Calu3 (cell line): ENCODE measurements around the gene ARVCF. TPM values are rescaled to one million over a fixed set of nuclear protein-coding genes. Genes with fewer than 3 reads are reported as not detected.
A peak's percentile ranks its signal among the peaks of the same experiment; 100 is the strongest.

Experiments
- Bru-seq: library from RNA; stranded (reverse); fragments of 400-500 nt; gene quantifications from one replicate; lab custom pipeline; 2021; lab: Mats Ljungman, UMichigan
- BruChase-seq, 2 experiments: library from RNA; stranded (reverse); fragments of 400-500 nt; gene quantifications; one replicate each; lab custom pipeline; 2021; lab: Mats Ljungman, UMichigan
- BruUV-seq: library from RNA; stranded (reverse); fragments of 400-500 nt; replicated peaks from 2 replicates; lab custom pipeline; 2021; lab: Mats Ljungman, UMichigan
- CTCF ChIA-PET: fragments of 300-600 bp; sonication (Branson Sonifier 250); formaldehyde crosslinking; loops from one replicate; lab custom pipeline; 2022; ENCODE audit warnings: antibody characterized with exemption; lab: Charles Lee
- DNase-seq: peaks from one replicate; pipeline ENCODE4 v3.0.0; 2022
- H3K27ac Mint-ChIP-seq: one replicate; pipeline ENCODE4 v1.8.0; 2022; ENCODE audit warnings: mixed read lengths; ENCODE audit not compliant: unreplicated experiment
- H3K27me3 Mint-ChIP-seq: one replicate; pipeline ENCODE4 v1.8.0; 2022; ENCODE audit warnings: mixed read lengths; ENCODE audit not compliant: unreplicated experiment
- H3K36me3 Mint-ChIP-seq: one replicate; pipeline ENCODE4 v1.8.0; 2022; ENCODE audit warnings: mild to moderate bottlenecking, moderate library complexity, mixed read lengths; ENCODE audit not compliant: insufficient read depth, unreplicated experiment
- H3K4me1 Mint-ChIP-seq: one replicate; pipeline ENCODE4 v1.8.0; 2022; ENCODE audit warnings: mild to moderate bottlenecking, low read depth, mixed read lengths; ENCODE audit not compliant: unreplicated experiment
- H3K4me3 Mint-ChIP-seq: one replicate; pipeline ENCODE4 v1.8.0; 2022; ENCODE audit warnings: mild to moderate bottlenecking, low read depth, moderate library complexity, mixed read lengths; ENCODE audit not compliant: unreplicated experiment
- H3K9me3 Mint-ChIP-seq: one replicate; pipeline ENCODE4 v1.8.0; 2022; ENCODE audit warnings: low read depth, mixed read lengths; ENCODE audit not compliant: unreplicated experiment
- intact Hi-C: fragments of 100-400 bp; cut with micrococcal nuclease; formaldehyde crosslinking; loops from one replicate; pipeline ENCODE4 v1.10.0; 2022; ENCODE audit not compliant: unreplicated experiment
- long read RNA-seq: library from polyadenylated mRNA; stranded (forward); transcript quantifications from one replicate; pipeline ENCODE4 v2.0.0, GENCODE V29; 2022
- total RNA-seq: library from RNA; stranded (reverse); gene quantifications from 2 replicates; pipeline ENCODE4 v1.2.3, GENCODE V29; 2022
- TF ChIP-seq, protein P1 (sequence below): fragments of 200-600 bp; IDR thresholded peaks from one replicate; pipeline ENCODE4 v1.8.0; 2022; ENCODE audit warnings: antibody characterized with exemption; ENCODE audit not compliant: unreplicated experiment

ARVCF gene, protein sequence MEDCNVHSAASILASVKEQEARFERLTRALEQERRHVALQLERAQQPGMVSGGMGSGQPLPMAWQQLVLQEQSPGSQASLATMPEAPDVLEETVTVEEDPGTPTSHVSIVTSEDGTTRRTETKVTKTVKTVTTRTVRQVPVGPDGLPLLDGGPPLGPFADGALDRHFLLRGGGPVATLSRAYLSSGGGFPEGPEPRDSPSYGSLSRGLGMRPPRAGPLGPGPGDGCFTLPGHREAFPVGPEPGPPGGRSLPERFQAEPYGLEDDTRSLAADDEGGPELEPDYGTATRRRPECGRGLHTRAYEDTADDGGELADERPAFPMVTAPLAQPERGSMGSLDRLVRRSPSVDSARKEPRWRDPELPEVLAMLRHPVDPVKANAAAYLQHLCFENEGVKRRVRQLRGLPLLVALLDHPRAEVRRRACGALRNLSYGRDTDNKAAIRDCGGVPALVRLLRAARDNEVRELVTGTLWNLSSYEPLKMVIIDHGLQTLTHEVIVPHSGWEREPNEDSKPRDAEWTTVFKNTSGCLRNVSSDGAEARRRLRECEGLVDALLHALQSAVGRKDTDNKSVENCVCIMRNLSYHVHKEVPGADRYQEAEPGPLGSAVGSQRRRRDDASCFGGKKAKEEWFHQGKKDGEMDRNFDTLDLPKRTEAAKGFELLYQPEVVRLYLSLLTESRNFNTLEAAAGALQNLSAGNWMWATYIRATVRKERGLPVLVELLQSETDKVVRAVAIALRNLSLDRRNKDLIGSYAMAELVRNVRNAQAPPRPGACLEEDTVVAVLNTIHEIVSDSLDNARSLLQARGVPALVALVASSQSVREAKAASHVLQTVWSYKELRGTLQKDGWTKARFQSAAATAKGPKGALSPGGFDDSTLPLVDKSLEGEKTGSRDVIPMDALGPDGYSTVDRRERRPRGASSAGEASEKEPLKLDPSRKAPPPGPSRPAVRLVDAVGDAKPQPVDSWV
- total RNA-seq (19.7 and 21.7 TPM in 2 replicates), Bru-seq, nascent RNA (percentile 40 among the genes with signal in this experiment), BruChase-seq, experiment 1, labeled RNA remaining after a 6-hour chase (percentile 41 among the genes with signal in this experiment), BruChase-seq, experiment 2, labeled RNA remaining after a 2-hour chase (percentile 52 among the genes with signal in this experiment)
- long read RNA-seq, partial matches to known transcripts = 1 of 9 reads
- long read RNA-seq, other reads (novel, unspliced or antisense) = 8 of 9 reads

DNA sequence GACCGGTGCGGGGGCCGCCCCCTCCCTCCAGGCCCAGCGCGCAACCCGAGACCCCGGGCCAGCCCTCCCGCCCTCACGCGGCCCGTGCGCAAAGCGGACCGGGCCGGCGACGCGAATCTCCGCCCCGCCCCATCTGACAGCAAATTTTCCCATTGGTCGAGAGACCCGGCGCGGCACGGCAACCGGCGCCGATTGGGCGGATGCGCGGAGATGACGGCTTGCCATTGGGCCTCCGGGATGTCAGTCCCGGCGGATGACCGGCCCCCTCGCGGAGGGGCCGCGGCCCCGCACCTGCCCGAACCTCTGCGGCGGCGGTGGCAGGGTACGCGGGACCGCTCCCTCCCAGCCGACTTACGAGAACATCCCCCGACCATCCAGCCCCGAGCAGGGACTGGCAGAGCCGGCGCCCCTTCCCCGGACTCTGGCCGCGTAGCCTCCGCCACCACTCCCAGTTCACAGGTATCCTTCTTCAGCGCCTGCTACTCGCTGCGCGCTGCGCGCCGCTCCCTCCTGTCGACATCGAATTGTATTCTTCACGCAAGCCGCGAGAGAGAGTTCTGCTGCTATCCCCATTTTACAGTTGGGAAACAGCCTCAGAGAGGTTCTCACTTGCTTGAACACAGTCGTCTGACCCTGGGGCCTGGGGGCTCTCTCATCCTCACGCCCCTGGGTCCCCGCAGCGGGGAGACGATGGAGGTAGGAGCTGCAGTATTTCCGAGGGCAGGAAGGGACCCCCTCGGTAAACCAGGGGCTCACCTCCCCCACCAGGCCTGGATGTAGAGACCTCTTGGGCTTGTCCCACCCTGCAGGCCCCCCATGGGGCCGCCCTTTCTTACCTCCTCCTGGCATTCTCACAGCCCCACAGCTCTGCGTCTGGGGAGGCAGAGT is at the start of gene ARVCF:
Gene ARVCF, minus strand, starts transcription at position 90 of the 888 bp plus-strand sequence. CDS start 26,029 bp downstream, outside the sequence.
- intact Hi-C loops = no loop called here
- Mint-ChIP-seq H3K4me1 (peaks cover 14% of the 10 kb centered on the region), H3K36me3 (peaks cover 41% of the 10 kb centered on the region), H3K27ac (peak within 1 kb of the TSS; percentile 60), H3K4me3 (peak within 1 kb of the TSS; percentile 82), H3K9me3 (no peaks in the 10 kb centered on the region), H3K27me3 (no peaks in the 10 kb centered on the region)
- peak; percentile 95 for DNase-seq
- CTCF ChIA-PET = no interaction called here
- BruUV-seq = no TSS peak
- TF ChIP-seq, protein P1, sequence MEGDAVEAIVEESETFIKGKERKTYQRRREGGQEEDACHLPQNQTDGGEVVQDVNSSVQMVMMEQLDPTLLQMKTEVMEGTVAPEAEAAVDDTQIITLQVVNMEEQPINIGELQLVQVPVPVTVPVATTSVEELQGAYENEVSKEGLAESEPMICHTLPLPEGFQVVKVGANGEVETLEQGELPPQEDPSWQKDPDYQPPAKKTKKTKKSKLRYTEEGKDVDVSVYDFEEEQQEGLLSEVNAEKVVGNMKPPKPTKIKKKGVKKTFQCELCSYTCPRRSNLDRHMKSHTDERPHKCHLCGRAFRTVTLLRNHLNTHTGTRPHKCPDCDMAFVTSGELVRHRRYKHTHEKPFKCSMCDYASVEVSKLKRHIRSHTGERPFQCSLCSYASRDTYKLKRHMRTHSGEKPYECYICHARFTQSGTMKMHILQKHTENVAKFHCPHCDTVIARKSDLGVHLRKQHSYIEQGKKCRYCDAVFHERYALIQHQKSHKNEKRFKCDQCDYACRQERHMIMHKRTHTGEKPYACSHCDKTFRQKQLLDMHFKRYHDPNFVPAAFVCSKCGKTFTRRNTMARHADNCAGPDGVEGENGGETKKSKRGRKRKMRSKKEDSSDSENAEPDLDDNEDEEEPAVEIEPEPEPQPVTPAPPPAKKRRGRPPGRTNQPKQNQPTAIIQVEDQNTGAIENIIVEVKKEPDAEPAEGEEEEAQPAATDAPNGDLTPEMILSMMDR = peak; percentile 52

DNA sequence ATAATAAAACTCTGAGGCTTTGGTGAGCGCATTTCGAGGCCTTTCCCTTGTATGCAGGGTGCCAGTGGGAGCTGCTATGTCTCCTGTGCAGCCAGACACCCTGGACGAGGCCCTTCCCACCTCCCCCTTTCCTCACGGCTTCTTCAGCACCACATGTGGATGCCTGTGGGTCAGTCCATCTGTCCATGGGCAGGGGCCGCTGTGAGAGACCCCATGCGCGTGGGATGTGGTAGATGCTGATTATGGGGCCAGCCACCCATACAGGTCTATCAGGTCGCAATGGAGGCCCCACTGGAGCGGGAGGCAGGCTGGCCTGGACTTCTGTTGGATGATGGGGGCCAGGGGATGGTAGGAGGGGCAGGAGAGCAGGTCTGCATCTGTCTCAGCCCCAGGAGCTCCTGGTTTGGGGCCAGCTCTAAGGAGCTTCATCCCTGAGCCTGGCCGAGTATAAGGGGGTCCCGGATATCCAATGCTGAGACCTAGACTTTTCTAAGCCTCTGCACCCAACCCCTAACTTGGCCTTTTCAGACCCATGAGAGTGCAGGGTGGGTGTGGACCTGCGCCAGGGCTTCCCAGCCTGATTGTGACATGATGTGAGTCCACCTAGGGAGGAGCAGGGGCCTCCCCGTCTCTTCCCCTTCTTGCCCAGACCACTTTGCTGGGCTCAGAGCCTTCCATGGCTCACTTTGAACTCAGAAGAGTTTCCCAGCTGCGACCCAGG is 49.4 kb upstream of the ARVCF start:
- DNase-seq = no peak
- CTCF ChIA-PET = no interaction called here

DNA sequence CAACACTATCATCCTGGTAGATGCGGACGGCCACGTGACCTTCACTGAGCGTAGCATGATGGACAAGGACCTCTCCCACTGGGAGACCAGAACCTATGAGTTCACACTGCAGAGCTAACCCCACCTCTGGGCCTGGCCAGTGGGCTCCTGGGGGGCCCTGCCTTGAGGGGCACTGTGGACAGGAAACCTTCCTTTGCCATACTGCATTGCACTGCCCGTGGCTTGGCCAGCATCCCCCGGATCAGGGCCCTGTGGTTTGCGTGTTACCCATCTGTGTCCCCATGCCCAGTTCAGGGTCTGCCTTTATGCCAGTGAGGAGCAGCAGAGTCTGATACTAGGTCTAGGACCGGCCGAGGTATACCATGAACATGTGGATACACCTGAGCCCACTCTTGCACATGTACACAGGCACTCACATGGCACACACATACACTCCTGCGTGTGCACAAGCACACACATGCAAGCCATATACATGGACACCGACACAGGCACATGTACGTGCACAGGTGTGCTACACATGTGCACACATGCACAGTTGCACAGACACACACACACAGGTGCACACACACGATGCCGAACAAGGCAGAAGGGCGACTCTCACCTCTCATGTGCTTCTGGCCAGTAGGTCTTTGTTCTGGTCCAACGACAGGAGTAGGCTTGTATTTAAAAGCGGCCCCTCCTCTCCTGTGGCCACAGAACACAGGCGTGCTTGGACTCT is 48.1 kb upstream of the ARVCF start:
- CTCF ChIA-PET = no interaction called here
- intact Hi-C loops = no loop called here
- Mint-ChIP-seq H3K9me3 (no peaks in the 10 kb centered on the region), H3K4me3 (no peak overlapping the region), H3K27me3 (no peaks in the 10 kb centered on the region), H3K36me3 (peaks cover 7% of the 10 kb centered on the region), H3K4me1 (no peaks in the 10 kb centered on the region), H3K27ac (no peak overlapping the region)
- BruUV-seq = no TSS peak
- DNase-seq = no peak
- TF ChIP-seq, protein P1 = no peak

More for the DNA sequence above, 49.4 kb upstream of the ARVCF start:
- Mint-ChIP-seq H3K4me1 (no peaks in the 10 kb centered on the region), H3K36me3 (peaks cover 5% of the 10 kb centered on the region), H3K27me3 (no peaks in the 10 kb centered on the region), H3K9me3 (no peaks in the 10 kb centered on the region), H3K27ac (no peak overlapping the region), H3K4me3 (no peak overlapping the region)
- TF ChIP-seq, protein P1 = no peak
- intact Hi-C loops = no loop called here
- BruUV-seq = no TSS peak
